ENCODE measurements around the gene FMN2. TPM values are rescaled to one million over a fixed set of nuclear protein-coding genes. Genes with fewer than 3 reads are reported as not detected.
"Not testable (repeated sequence)": the region's sequence is repeated elsewhere in the genome, so short reads cannot be mapped to it uniquely, and the experiment has no call there.

The FMN2 gene
- polyA plus RNA-seq, 1 donor, result 0.52 TPM

- DNase-seq (ENCODE audit: low read depth), result no peak
Observed at GRCh38 chr1:240254778-240255291, 163.2 kb downstream of the FMN2 start.

GRCh38 chr1:240255922-240256321, 164.2 kb downstream of the FMN2 start:
- DNase-seq (ENCODE audit: low read depth), result no peak

- no peak for DNase-seq (ENCODE audit: low read depth)
Observed at GRCh38 chr1:240256836-240257503, 165.3 kb downstream of the FMN2 start.

- DNase-seq (ENCODE audit: low read depth), result no peak
Observed at GRCh38 chr1:240258910-240259309, 167.2 kb downstream of the FMN2 start.

GRCh38 chr1:240264494-240264893, 172.8 kb downstream of the FMN2 start:
- DNase-seq (ENCODE audit: low read depth), result not testable (repeated sequence)

- no peak for DNase-seq (ENCODE audit: low read depth)
Observed at GRCh38 chr1:240271081-240271480, 179.4 kb downstream of the FMN2 start.

GRCh38 chr1:240274569-240274968, 182.9 kb downstream of the FMN2 start:
- no peak for DNase-seq (ENCODE audit: low read depth)

- DNase-seq (ENCODE audit: low read depth), result not testable (repeated sequence)
Observed at GRCh38 chr1:240275219-240275618, 183.5 kb downstream of the FMN2 start.

GRCh38 chr1:240278082-240278481, 186.4 kb downstream of the FMN2 start:
- DNase-seq (ENCODE audit: low read depth), result no peak

- no peak for DNase-seq (ENCODE audit: low read depth)
Observed at GRCh38 chr1:240280560-240281322, 189.1 kb downstream of the FMN2 start.

- DNase-seq (ENCODE audit: low read depth), result no peak
Observed at GRCh38 chr1:240282061-240282830, 190.6 kb downstream of the FMN2 start.

- no peak for DNase-seq (ENCODE audit: low read depth)
Observed at GRCh38 chr1:240284656-240285414, 193.2 kb downstream of the FMN2 start.

GRCh38 chr1:240285540-240285939, 193.9 kb downstream of the FMN2 start:
- no peak for DNase-seq (ENCODE audit: low read depth)

- no peak for DNase-seq (ENCODE audit: low read depth)
Observed at GRCh38 chr1:240287722-240288121, 196.0 kb downstream of the FMN2 start.

GRCh38 chr1:240293706-240294105, 202.0 kb downstream of the FMN2 start:
- no peak for DNase-seq (ENCODE audit: low read depth)

GRCh38 chr1:240294566-240294965, 202.9 kb downstream of the FMN2 start:
- no peak for DNase-seq (ENCODE audit: low read depth)

- DNase-seq (ENCODE audit: low read depth), result no peak
Observed at GRCh38 chr1:240295811-240296210, 204.1 kb downstream of the FMN2 start.

GRCh38 chr1:240304466-240304865, 212.8 kb downstream of the FMN2 start:
- DNase-seq (ENCODE audit: low read depth), result no peak

- DNase-seq (ENCODE audit: low read depth), result no peak
Observed at GRCh38 chr1:240306673-240307072, 215.0 kb downstream of the FMN2 start.

- no peak for DNase-seq (ENCODE audit: low read depth)
Observed at GRCh38 chr1:240308096-240308495, 216.4 kb downstream of the FMN2 start.

- no peak for DNase-seq (ENCODE audit: low read depth)
Observed at GRCh38 chr1:240309769-240310168, 218.1 kb downstream of the FMN2 start.

Measured in forelimb muscle (tissue), 1 donor.